CD4-positive, alpha-beta T cell treated with Interferon alpha-2 for 1 hour (primary cell): ENCODE measurements around the gene FRG2B.
A peak's percentile ranks its signal among the peaks of the same experiment; 100 is the strongest.
"Not testable (repeated sequence)": the region's sequence is repeated elsewhere in the genome, so short reads cannot be mapped to it uniquely, and the experiment has no call there.

Source experiments
- DNase-seq, 2 donors: peaks; one replicate each; pipeline ENCODE4 v3.0.0-alpha.2; 2020 to 2022

FRG2B gene

GRCh38 chr10:133626695-133627094 is at the start of gene FRG2B:
FRG2B (minus strand) TSS chr10:133626795; CDS start chr10:133626742, 53 bp downstream.
- DNase-seq, result not testable (repeated sequence)

DNA sequence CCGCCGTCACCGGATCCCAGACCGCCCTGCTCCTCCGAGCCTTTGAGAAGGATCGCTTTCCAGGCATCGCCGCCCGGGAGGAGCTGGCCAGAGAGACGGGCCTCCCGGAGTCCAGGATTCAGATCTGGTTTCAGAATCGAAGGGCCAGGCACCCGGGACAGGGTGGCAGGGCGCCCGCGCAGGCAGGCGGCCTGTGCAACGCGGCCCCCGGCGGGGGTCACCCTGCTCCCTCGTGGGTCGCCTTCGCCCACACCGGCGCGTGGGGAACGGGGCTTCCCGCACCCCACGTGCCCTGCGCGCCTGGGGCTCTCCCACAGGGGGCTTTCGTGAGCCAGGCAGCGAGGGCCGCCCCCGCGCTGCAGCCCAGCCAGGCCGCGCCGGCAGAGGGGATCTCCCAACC is 40.9 kb upstream of the FRG2B start:
- not testable (repeated sequence) for DNase-seq

- DNase-seq, result not testable (repeated sequence)
Observed at GRCh38 chr10:133663544-133664160, 37.1 kb upstream of the FRG2B start.

DNA sequence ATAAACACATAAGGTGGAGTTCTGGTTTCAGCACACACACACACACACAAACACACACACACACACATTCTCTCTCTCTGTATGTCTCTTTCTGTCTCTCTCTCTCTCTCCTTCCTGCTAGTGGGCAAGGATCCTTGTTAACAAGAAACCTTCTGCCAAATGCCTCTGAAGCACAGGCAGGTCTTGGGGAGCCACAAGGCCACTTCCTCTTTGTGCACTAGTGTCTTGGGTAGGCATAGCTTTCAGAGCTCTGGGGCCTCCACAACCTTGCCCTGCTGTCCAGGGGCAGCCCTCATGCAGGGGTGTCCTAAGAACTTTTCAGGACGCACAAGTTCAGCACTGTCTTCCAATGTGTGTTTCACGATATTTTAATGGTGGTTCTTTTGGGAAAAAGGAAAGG is 34.5 kb upstream of the FRG2B start:
- DNase-seq, result not testable (repeated sequence)

DNA sequence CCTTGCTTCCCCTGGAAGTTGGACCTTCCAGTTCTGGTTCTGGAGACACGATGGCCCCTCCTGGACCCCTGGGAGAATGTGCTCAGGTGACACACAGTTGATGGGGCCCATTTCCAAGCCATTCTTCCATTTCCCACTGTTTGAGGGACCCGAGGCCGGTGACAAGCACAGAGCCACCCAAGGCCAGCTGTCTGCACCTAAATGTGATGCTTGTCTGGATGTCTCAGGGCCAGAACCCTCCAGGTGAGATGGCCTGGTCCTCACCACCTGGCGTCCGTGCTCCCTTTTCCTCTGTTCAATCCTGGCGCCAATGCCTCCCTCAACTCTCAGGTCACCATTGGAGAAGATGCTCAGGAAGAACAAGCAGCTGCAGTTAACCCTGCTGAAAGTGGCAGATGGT is 33.9 kb upstream of the FRG2B start:
- not testable (repeated sequence) for DNase-seq

- not testable (repeated sequence) for DNase-seq
Observed at GRCh38 chr10:133657276-133657675, 30.7 kb upstream of the FRG2B start.

DNA sequence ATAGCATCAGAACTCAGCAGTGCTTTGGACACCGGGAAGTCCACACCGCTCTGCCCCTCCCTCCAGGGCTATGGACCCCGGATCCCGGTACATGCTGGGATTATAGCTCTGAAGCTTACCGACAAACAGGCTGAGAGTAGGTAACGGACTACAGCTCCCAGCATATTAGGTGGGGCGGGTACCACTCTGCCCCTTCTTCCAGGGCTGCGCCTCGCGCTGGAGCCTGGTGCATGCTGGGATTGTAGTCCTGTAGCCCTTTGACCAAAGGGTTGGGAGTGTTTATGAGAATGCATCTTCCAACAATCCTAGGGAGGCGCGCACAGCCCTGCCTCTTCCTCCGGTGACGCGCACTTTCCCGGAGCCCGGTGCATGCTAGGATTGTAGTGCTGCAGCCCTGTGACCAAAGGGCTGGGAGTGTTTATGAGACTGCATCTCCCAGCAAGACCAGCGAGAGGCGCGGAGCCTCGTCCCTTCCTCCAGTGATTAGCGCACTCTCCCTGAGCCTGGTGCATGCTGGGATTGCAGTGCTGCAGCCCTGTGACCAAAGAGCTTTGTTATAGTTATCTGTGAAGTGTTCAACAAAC is 22.4 kb upstream of the FRG2B start:
- not testable (repeated sequence) for DNase-seq

DNA sequence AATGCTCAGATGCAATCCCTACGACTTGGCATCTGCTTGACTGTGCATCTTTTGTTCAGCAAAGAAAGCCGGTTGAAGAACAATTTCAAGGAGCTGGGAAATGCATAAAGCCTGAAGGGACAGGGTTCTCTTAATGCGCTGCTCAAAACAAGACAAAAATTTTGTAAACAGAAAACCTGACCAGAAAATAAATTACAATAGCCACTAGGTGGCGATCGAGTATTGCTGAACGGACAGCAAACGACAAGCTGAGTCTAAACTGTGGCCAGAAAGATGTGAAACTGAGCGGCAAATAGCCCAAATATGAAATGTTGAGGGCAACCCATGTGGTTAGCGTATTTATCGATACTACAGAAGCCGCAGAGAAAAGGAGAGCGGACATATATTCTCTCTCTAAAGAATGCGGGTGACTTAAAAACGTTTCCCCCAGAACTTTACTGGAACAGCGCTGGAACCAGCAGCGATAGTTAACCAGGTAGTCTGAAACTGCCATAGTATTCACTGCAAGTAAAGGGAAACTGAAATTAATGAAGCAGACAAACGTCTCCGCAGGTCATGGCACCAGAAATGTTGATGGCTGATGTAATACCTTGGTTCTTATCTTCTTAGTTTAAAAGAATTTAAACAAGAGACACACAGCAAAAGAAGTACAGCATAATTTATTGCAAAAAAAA is 20.6 kb upstream of the FRG2B start:
- DNase-seq, result peak in 1 of 2 donors; percentile 31

- DNase-seq, result not testable (repeated sequence)
Observed at GRCh38 chr10:133637846-133638235, 11.2 kb upstream of the FRG2B start.

DNA sequence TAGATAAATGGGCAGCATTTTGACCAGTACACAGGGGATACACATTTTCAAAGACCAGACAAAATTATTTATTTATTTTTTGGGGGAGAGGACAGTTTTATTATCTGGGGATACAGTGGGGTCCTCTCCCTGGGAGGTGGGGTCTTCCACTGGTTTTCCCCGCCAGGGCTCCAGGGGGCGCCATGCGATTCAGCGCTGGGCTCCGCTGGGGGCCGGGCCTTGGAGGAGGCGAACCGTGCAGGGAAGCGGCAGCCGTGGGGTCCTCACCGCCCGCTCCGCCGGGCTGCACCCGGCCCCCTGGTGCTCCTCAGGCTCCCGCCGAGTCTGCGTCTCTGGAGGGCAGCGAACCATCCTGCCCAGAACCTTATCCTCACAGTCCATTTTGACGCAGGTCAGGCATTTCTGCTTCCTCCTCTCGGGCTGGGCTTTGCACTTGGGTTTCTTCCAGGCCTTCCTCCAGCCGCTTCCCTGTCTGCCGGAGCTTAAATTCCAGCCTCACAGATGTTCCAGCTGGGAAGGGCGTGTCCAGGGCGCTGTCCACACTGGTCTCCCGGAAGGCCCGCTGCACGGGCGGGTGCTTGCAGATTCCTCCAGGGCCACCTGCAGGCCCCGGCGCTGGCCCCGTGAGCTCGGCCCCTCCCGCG is 10.7 kb upstream of the FRG2B start:
- DNase-seq, result not testable (repeated sequence)

DNA sequence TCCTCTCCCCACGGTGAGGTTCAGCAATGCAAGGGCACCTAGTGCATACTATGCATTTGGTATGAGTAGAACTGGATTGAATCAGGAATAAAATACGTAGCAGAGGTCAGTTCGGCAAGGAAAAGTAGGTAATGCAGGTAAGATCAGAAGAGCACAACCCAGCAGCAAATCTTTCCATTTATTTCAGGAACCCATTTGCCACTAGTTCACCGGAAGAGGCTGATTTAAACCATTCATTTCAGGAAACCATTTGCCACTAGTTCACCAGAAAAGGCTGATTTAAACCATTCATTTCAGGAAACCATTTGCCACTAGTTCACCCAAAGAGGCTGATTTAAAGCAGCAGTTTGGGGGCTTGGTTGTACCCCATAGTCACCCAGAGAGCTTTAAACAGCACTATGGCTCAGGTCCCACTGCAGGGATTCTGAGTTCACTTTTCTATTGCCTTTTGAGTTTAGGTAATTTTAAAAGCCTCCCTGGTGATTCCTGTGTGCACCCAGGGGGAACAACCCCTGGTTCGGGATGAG is 4.2 kb upstream of the FRG2B start:
- not testable (repeated sequence) for DNase-seq

DNA sequence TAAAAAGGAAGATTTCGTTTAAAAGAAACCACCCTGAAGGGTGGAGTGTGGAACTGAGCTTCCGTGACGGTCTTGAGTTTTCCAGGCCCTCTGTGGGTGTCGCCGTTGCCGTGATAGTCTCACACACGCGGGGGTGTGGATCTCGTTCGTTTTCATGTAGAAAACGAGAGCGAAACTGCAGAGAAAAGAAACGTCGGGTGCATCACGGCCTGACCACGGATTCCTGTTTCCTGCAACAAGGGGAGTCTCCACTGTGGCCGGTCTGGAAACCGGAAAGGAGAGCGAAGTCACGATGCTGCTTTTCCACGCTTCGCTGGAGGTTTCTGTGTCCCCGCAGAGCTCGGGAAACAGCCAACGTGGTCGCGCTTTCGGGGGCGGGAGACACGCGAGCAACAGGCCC is 4.1 kb downstream of the FRG2B start:
- not testable (repeated sequence) for DNase-seq

DNA sequence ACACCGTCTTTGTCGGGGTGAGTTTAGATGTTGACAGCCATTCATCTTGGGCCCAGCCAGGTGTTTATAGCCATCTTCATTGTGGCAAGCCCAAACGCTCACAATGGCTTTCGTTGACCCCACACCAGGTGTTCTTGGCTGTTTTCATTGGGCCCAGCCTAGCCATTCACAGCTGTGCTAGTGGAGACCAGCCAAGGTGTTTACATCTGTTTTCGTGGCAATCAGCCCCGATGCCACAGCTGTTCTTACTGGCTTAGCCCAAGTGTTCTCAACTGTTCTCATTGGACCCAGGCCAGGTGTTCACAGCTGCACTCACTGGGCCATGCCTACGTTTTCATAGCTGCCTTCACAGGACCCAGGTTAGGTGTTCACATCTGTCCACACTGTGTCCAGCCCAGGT is 7.7 kb downstream of the FRG2B start:
- no peak for DNase-seq

GRCh38 chr10:133617196-133617595 is 9.4 kb downstream of the FRG2B start:
- no peak for DNase-seq

DNA sequence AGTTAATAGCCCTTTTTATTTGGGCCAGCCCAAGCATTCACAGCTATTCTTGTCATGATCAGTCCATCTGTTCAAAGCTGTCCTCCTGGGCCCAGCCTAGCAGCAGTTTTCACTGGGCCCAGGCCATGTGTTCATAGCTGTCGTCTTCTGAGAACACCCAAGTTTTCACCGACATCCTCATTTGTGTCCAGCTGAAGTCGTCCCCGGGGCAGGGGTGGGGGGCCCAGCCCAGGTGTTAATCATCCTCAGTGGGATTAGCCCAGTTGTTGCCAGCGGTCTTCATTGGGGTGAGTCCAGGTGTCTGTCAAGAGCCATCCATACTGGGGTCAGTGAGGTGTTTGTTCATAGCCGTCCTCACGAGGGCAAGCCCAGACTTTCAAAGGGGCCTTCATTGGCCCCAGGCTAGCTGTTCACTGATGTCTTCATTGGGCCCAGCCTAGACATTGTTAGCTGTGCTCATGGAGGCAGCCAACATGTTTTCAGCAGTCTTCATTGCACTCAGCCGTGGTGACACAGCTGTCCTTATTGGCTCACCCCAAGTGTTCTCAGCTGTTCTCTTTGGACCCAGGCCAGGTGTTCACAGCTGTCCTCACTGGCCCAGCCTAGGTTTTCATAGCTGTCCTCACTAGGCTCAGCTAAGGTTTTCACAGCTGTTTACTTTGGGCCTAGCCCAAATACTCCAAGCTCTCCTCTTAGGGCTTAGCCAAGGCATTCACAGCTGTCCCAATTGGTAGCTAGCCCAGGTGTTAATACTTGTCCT is 10.0 kb downstream of the FRG2B start:
- no peak for DNase-seq

GRCh38 chr10:133614830-133615580 is 11.6 kb downstream of the FRG2B start:
- DNase-seq, result no peak

GRCh38 chr10:133613699-133614098 is 12.9 kb downstream of the FRG2B start:
- DNase-seq, result no peak

DNA sequence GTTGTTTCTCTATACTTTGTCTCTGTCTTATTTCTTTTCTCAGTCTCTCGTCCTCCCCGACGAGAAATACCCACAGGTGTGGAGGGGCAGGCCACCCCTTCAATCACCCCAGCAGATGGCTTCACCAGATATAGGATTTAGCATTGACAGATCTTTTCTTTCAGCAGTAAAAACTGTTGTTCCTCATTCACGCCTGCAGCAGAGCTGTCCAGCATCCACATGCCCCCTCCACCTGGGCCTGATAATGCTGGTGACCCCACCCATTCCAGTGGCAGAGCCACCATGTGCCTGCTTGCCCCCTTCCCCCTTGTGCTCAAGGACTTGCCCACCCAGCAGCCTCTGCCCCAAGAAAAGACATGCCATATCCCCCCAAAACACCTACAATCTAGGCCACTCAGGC is 15.5 kb downstream of the FRG2B start:
- no peak for DNase-seq

DNA sequence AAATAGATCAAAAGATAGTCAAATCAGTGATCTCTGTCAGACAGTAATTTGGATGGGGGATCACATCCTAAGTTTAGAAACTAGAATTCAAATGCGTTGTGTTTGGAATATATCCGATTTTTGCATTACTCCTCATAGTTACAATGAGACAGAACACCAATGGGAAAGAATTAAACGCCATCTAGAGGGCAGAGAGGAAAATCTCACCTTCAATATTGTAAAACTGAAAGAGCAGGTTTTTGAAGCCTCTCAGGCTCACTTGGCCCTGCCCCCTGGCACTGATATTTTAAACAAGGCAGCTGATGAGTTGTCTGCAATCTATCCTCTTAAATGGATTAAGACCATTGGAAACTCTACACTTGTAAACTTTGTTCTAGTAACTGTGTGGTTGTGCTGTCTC is 17.7 kb downstream of the FRG2B start:
- DNase-seq, result no peak

DNA sequence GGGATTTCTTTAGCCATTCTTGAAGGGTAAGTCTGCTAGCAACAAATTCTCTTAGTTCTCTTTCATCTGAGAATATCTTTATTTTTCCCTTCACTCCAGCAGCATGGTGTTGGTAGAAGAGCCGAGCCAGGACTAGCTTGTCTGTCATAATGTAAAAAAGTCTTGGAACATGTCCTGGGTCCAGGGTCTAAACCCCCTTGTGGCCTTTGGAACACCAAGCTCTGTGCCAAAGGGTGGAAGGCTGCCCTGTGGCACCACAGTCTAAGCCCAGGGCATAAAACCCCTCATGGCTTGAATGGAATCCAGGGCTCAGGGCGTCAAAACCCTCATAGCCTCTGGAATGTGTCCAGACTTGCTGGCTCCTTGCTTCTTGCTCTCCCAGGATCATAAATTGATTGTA is 23.2 kb downstream of the FRG2B start:
- DNase-seq, result not testable (repeated sequence)

DNA sequence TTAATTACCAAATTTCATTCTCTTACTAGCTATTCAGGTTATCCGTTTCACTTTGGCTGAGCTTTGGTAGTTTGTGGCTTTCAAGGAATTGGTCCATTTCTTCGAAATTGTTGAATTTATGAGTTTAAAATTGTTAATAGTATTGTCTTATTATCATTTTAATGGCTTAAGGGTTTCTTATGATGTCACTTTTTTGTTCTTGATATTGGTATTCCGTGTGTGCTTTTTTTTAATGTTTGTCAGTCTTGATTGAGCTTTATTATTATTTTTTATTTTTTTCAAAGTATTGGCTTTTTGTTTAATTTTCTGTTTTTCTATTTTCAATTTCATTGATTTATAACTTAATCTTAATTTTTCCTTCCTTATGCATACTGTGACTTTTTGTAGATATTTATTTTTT is 25.9 kb downstream of the FRG2B start:
- DNase-seq, result no peak

- DNase-seq, result not testable (repeated sequence)
Observed at GRCh38 chr10:133599869-133600268, 26.7 kb downstream of the FRG2B start.
